Astrocyte of the cerebellum (primary cell): ENCODE data around the gene UGT1A3.

Source experiments
- DNase-seq: peaks from one replicate; pipeline ENCODE4 v3.0.0-alpha.2; 2011; ENCODE audit warnings: low read depth
- H3K4me3 ChIP-seq: 2 replicates; pipeline ENCODE4 v1.5.1; 2011; ENCODE audit warnings: mild to moderate bottlenecking, low read depth, low read length, moderate library complexity
- in situ Hi-C: cut with HindIII; loops from 2 replicates; pipeline ENCODE4 v1.10.0; 2017; ENCODE audit warnings: low sequenced_read_pairs
- TF ChIP-seq, protein P1 (sequence below): IDR thresholded peaks from 2 replicates; pipeline ENCODE4 v1.5.1; 2012; ENCODE audit warnings: low read length, low read depth, moderate library complexity, mild to moderate bottlenecking; ENCODE audit errors: missing control alignments

The UGT1A3 gene

DNA sequence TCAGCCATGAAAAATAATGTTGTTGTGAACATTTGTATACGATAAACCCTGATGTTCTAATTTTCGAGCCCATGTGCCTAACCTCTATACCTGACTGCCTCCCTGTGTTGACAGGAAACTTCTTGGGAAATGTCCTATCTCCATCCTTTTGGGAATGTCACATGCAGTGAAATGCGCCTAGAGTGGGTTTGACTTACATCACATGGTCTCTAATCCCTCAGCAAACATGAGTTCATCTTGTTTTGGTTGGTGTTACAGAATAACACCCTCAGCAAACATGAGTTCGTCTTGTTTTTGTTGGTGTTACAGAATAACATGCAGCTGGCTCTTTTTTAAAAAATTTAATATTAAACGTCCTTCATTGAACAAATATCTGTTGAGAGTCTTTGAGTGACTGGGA, 40.5 kb upstream of the UGT1A3 start:
- H3K4me3 ChIP-seq: no peak overlapping the region
- in situ Hi-C loops: no loop called here
- TF ChIP-seq, protein P1, sequence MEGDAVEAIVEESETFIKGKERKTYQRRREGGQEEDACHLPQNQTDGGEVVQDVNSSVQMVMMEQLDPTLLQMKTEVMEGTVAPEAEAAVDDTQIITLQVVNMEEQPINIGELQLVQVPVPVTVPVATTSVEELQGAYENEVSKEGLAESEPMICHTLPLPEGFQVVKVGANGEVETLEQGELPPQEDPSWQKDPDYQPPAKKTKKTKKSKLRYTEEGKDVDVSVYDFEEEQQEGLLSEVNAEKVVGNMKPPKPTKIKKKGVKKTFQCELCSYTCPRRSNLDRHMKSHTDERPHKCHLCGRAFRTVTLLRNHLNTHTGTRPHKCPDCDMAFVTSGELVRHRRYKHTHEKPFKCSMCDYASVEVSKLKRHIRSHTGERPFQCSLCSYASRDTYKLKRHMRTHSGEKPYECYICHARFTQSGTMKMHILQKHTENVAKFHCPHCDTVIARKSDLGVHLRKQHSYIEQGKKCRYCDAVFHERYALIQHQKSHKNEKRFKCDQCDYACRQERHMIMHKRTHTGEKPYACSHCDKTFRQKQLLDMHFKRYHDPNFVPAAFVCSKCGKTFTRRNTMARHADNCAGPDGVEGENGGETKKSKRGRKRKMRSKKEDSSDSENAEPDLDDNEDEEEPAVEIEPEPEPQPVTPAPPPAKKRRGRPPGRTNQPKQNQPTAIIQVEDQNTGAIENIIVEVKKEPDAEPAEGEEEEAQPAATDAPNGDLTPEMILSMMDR: no peak
- no peak for DNase-seq

DNA sequence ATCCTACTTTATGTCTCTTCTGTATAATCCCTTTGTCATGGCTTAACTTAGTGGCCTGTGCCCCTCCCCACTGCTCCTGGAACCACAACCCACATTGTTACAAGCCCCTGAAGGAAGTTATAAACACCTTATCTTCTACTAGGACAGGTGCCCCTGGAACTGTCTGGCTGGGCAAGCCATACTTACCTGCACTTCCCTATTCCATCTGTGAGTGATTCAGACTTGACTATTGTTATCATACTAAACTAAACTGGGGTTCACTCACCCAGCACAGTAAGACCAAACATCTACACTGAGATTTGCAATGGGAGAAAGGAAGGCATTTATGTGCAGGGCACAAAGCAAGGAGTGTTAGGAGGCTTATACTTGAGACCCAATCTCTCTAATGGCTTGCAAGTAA, 39.8 kb upstream of the UGT1A3 start:
- DNase-seq: no peak
- TF ChIP-seq, protein P1: no peak
- in situ Hi-C loops: no loop called here
- H3K4me3 ChIP-seq: no peak overlapping the region

GRCh38 chr2:233689501-233689900, 39.3 kb upstream of the UGT1A3 start:
- TF ChIP-seq, protein P1: no peak
- in situ Hi-C loops: no loop called here
- DNase-seq: no peak
- no peak overlapping the region for H3K4me3 ChIP-seq

DNA sequence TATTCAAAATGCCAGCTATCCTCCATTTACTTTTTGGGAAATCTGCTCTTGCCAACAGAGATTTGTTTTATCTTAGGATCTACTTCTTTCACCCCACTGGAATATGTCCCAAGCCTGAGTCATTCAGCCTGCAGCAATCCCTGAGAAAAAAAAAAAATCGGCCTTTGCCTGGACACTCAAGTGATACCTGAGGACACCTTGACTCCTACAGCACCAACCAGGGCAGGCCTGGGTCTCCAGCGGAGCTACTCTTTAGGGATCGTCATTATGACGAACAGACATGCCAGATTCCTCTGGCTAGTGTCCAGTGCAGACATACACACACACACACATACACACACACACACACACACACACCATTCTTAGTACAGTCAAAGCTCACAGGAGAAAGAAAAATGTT, 38.4 kb upstream of the UGT1A3 start:
- no peak for DNase-seq
- in situ Hi-C loops: no loop called here
- H3K4me3 ChIP-seq: no peak overlapping the region
- TF ChIP-seq, protein P1: no peak

DNA sequence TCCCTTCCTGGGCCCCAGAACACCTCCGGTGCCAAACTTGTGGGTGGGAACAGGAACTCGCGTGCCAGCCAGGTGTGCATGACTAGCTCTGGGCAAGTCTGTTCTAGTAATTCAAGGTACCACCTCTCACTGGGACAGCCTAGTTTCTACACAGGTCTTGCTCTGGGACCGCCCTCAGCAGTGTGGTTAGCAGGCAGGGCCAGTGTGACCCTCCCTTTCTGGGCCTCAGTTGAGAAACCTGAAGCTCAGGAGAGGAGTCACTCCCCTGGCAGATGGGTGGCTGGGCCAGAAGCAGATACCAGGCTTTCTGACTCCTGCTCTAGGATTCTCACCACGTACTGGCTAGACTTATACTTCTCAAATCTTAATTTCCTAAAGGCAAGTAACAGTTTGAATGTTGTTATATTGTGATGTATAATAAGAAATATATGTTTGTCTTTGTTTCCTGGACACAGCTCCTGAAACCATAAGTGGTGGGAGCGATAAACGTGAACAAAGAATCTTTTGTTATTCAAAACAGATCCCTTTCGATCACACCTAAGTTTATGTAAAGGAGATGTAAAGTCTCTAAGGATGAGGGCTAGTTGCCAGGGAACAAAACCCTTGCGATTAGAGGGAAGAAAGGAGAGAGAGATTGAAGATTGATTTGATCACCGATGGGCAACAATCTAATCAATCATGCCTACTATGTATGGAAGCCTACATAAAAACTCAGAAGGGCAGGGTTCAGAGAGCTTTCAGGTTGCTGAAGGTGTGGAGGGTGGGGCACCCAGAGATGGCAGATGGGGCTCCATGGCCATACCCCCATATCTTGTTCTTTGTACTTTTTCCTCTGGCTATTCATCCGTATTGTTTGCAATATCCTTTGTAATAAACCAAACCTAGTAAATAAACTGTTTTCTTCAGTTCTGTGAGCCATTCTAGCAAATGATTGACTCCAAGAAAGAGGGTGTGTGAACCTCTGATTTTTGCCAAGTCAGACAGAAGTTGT, 37.1 kb upstream of the UGT1A3 start:
- TF ChIP-seq, protein P1: no peak
- in situ Hi-C loops: no loop called here
- no peak overlapping the region for H3K4me3 ChIP-seq
- no peak for DNase-seq

GRCh38 chr2:233692648-233693047, 36.2 kb upstream of the UGT1A3 start, which contains the start of gene UGT1A6:
Gene UGT1A6, plus strand, starts transcription at chr2:233692890. Its CDS starts 115 bp downstream, at chr2:233693005.
- TF ChIP-seq, protein P1: no peak
- no peak within 1 kb of the TSS for H3K4me3 ChIP-seq
- no peak for DNase-seq
- in situ Hi-C loops: no loop called here
